ENCODE measurements around the gene COASY.

DNA sequence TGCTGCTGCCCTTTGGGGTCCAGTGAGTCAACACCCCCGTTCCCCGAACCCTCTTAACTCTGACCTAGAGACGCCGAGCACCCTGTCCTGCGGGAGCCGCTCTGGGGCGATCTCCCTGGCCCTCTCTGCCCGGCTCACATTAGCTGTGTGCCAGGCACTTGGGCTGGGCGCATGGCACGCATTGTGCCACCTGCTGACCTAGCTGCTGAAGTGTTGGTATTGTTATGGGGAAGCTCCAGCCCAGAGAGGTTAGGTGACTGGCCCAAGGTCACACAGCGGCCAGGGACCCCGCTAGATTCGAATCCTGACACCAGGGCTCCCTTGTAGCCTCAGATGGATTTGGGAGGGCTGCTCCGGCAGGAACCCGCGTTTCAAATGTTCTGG, 8.1 kb upstream of the COASY start:
- TF ChIP-seq POLR2A (IDR thresholded peaks at IDR 0.05) (no peak), CTCF (IDR thresholded peaks at IDR 0.05) (no peak)
